ENCODE measurements around the gene DNAJC7. TPM values are rescaled to one million over a fixed set of nuclear protein-coding genes. Genes with fewer than 3 reads are reported as not detected.

Gene DNAJC7
- total and polyA plus RNA-seq, 9 of the 15 experiments (the other 6 are each of a cell fraction or from before 2014, with no cell fraction given) = 85.8 to 262 (median 157) TPM

- 0 out of 2 replicates have a peak, but pooled peaks have one; percentile 28 for TF ChIP-seq TEAD4 (IDR thresholded peaks at IDR 0.05; ENCODE audit: low read length)
- TF ChIP-seq TEAD4 (CRISPR knock-in tag; IDR thresholded peaks at IDR 0.05; ENCODE audit: borderline replicate concordance) = no peak
- TF ChIP-seq, protein P1, sequence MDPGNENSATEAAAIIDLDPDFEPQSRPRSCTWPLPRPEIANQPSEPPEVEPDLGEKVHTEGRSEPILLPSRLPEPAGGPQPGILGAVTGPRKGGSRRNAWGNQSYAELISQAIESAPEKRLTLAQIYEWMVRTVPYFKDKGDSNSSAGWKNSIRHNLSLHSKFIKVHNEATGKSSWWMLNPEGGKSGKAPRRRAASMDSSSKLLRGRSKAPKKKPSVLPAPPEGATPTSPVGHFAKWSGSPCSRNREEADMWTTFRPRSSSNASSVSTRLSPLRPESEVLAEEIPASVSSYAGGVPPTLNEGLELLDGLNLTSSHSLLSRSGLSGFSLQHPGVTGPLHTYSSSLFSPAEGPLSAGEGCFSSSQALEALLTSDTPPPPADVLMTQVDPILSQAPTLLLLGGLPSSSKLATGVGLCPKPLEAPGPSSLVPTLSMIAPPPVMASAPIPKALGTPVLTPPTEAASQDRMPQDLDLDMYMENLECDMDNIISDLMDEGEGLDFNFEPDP (CRISPR knock-in tag; IDR thresholded peaks at IDR 0.05) = no peak
- TF ChIP-seq ZNF224 (CRISPR knock-in tag; IDR thresholded peaks at IDR 0.05) = no peak
- TF ChIP-seq, protein P2, sequence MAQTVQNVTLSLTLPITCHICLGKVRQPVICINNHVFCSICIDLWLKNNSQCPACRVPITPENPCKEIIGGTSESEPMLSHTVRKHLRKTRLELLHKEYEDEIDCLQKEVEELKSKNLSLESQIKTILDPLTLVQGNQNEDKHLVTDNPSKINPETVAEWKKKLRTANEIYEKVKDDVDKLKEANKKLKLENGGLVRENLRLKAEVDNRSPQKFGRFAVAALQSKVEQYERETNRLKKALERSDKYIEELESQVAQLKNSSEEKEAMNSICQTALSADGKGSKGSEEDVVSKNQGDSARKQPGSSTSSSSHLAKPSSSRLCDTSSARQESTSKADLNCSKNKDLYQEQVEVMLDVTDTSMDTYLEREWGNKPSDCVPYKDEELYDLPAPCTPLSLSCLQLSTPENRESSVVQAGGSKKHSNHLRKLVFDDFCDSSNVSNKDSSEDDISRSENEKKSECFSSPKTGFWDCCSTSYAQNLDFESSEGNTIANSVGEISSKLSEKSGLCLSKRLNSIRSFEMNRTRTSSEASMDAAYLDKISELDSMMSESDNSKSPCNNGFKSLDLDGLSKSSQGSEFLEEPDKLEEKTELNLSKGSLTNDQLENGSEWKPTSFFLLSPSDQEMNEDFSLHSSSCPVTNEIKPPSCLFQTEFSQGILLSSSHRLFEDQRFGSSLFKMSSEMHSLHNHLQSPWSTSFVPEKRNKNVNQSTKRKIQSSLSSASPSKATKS (CRISPR knock-in tag; IDR thresholded peaks at IDR 0.05) = no peak
- no peak for TF ChIP-seq CCAR2 (IDR thresholded peaks at IDR 0.05; ENCODE audit: low read depth, low read length)
- TF ChIP-seq GATAD2B (IDR thresholded peaks at IDR 0.05; ENCODE audit: borderline replicate concordance) = no peak
- TF ChIP-seq ZNF253 (CRISPR knock-in tag; conservative IDR thresholded peaks at IDR 0.05) = no peak
- TF ChIP-seq HDAC8 (tag; IDR thresholded peaks at IDR 0.05) = no peak
- TF ChIP-seq, protein P3, sequence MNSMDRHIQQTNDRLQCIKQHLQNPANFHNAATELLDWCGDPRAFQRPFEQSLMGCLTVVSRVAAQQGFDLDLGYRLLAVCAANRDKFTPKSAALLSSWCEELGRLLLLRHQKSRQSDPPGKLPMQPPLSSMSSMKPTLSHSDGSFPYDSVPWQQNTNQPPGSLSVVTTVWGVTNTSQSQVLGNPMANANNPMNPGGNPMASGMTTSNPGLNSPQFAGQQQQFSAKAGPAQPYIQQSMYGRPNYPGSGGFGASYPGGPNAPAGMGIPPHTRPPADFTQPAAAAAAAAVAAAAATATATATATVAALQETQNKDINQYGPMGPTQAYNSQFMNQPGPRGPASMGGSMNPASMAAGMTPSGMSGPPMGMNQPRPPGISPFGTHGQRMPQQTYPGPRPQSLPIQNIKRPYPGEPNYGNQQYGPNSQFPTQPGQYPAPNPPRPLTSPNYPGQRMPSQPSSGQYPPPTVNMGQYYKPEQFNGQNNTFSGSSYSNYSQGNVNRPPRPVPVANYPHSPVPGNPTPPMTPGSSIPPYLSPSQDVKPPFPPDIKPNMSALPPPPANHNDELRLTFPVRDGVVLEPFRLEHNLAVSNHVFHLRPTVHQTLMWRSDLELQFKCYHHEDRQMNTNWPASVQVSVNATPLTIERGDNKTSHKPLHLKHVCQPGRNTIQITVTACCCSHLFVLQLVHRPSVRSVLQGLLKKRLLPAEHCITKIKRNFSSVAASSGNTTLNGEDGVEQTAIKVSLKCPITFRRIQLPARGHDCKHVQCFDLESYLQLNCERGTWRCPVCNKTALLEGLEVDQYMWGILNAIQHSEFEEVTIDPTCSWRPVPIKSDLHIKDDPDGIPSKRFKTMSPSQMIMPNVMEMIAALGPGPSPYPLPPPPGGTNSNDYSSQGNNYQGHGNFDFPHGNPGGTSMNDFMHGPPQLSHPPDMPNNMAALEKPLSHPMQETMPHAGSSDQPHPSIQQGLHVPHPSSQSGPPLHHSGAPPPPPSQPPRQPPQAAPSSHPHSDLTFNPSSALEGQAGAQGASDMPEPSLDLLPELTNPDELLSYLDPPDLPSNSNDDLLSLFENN (IDR thresholded peaks at IDR 0.05; ENCODE audit: low read depth in 2 of 2, low read length in 2 of 2) = no peak
- peak; percentile 56 for TF ChIP-seq SAP30 (IDR thresholded peaks at IDR 0.05; ENCODE audit: borderline replicate concordance, insufficient read depth, low read depth, low read length, poor library complexity, severe bottlenecking)
- no peak for TF ChIP-seq ZNF609 (CRISPR knock-in tag; IDR thresholded peaks at IDR 0.05; ENCODE audit: borderline replicate concordance)
Measured at GRCh38 chr17:41930009-41930832, 87.0 kb downstream of the DNAJC7 start, which contains the start of gene ODAD4 (continued).
